ENCODE results near the gene CTTNBP2NL.

Gene CTTNBP2NL

DNA sequence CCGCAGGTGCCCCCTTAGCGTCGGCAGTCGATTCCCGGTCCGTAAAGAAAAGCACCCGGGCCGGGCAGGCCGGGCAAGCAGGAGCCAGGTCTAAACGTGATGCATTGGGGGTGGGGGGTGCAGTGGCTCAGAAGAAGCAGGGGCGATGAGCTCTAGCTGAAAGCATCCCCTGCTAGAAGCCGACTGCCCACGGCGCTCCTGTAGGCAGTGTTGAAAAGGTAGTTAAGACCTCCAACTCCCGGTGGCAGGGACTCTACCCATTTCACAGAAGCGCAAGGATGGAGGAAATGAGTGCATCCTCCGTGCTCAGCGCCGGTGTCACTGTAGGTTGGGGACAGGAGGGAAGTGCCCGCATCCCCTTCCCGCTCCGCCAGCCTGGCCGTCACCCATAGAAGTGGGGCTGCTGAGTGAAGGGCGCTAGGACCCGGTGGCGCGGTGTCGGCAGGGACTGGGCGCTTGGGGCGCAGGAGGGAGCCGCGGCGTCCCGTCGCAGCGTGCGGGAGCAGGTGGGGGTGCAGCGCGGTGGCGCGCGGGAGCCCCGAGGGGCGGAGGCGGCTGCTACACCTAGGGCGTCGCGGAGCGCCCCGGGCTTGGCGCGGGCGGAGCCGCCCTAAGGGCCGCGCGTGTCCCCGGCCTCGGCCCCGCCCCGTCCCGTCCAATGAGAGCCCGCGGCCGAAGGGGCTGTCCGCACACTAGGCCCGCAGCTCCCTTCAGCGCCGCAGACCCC lies 112.4 kb downstream of the CTTNBP2NL start, which contains the start of gene WNT2B:
Gene WNT2B (plus strand): TSS at position 688 of the 727 bp plus-strand sequence. CDS start 298 bp downstream, outside the sequence.
- DNase-seq: peak; percentile 24 to 57 (median 38)

DNA sequence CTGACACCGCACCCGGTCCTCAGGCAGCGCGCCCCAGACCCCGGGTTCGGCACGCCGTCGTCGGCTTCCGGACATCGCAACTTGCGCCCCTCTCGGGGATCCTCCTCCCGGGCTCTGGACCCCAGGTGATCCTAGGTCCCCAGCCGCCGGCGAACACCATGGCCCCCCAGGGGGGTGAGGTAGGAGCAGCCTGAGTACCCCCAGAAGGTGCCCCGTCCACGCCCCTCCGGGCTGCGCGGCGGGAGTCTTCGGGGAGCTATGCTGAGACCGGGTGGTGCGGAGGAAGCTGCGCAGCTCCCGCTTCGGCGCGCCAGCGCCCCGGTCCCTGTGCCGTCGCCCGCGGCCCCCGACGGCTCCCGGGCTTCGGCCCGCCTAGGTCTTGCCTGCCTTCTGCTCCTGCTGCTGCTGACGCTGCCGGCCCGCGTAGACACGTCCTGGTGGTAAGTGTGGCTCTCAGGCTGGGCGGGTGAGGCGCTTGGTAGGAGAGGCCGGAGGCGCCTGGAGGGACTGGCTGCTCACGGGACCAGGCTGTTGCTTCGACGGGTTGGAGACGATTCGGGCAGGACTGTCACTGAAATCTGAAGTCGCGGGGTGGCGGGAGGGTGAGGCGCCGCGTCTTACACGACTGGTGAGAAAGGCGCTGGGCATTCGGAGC lies 113.1 kb downstream of the CTTNBP2NL start:
- DNase-seq: peak in 3 of 4 experiments; percentile 19 to 37 (median 22)

DNA sequence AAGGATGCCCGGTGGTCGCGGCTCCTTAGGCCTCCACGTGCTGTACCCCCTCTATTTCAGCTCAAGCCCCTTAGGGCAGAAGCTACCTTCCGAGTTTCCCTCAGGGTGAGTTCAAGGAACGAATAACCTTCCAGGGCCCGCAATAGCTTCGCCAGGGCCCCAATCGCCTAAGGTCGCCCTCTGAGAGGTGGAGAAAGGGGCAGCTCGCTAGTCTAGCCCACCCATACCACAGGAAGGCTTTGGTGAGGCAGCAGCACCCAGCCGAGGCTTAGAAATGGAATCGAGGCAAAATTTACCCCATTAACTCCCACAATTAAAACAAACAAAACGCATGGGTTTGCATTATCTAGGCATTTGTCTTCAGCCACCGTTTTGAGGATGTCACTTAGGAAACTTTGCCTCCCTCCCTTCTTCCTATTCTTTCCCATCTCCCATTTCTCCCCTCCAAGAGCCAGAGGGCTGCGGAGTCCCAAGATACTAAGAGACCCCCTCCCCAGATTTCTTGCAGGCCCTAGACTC lies 113.7 kb downstream of the CTTNBP2NL start:
- DNase-seq: no peak

DNA sequence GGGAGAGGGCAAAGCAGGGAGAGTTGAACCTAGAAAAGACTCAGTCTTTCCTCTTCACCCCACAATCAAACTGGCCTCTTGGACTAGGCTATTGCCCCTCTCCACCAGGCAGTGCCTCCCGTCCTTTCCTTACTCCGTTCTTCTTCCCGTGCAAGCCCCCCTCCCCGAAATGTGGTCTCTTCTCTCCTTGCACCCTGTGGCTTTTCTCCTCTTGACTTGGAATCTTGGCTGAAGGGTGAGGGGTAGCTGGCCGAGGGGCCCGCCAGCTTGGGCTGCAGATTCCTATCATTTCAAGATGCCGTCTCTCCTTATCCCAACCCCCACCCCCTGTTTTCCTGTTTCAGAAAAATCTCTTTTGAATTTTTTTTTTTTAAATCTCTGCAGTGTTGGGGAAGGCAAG lies 114.3 kb downstream of the CTTNBP2NL start:
- DNase-seq: no peak
